HG03045 (cell line): ENCODE results near the gene LSS.
"Not testable (repeated sequence)": the region's sequence is repeated elsewhere in the genome, so short reads cannot be mapped to it uniquely, and the experiment has no call there.

ENCODE experiments used
- ATAC-seq: cut with Tn5 transposase; IDR thresholded peaks from one replicate; pipeline ENCODE4 v1.9.1; 2021; ENCODE audit warnings: mild to moderate bottlenecking, moderate library complexity; ENCODE audit not compliant: unreplicated experiment

LSS gene

GRCh38 chr21:46171996-46172862 lies 56.3 kb downstream of the LSS start:
- ATAC-seq, result no peak

DNA sequence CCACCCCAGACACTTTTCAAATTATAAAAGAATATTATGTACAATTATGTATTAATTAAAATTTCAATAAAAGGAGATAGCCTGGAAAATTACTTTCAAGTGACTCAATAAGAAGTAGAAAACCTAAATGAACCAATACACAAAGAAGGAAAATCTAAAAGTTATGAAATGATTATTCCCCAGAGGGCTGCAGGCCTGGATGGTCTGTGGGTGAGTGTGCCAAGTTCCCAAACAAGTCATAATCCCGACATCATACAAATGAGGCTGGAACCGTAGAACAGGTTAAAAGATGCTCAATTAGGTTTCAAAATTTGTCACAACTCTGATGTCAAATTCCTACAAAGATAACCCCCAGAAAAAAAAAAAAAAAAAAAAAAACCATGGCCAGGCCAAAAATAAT lies 57.0 kb downstream of the LSS start:
- no peak for ATAC-seq

- not testable (repeated sequence) for ATAC-seq
These were observed 58.0 kb downstream of the LSS start for GRCh38 chr21:46170436-46171193.

GRCh38 chr21:46168659-46169386 lies 59.8 kb downstream of the LSS start:
- no peak for ATAC-seq

DNA sequence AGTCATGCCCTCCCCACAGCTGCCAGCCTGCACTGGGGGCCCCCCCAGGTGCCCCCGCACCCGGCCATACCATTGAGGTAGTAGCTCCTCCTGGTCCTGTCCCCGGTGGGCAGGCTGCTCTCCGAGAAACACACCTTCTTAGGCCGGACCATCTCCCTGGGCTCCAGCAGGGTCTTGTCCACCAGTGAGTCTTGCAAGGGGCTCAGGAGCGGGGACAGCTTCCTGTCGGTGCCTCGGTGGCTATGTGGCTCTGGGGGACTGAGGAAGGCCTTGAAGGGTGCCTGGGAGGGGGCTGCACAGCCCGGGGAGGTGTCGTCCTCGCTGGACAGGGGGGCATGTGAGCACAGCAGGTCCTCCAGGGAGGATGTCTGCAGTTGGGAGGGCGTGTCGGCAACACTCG lies 60.3 kb downstream of the LSS start:
- ATAC-seq, result no peak

DNA sequence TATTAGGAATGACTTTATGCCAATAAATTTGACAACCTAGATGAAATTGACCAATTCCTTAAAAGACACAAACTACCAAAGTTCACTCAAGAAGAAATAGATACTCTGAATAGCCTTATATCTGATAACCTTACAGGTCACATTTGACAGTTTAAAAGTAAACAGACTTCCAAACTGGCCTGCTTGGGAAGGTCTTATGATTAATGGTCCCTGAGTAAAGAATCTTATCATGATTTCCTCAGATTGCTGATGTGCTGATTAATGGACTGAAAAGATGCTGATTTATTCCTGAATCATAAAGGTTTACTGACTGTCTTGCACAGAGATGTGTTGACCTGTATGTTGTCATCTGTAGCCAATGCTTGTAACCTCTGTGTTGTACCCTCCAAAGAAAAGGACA lies 63.5 kb downstream of the LSS start:
- no peak for ATAC-seq

- ATAC-seq, result no peak
These were observed 65.2 kb downstream of the LSS start for GRCh38 chr21:46163380-46163779.

- no peak for ATAC-seq
These were observed 66.7 kb downstream of the LSS start for GRCh38 chr21:46161633-46162592.

DNA sequence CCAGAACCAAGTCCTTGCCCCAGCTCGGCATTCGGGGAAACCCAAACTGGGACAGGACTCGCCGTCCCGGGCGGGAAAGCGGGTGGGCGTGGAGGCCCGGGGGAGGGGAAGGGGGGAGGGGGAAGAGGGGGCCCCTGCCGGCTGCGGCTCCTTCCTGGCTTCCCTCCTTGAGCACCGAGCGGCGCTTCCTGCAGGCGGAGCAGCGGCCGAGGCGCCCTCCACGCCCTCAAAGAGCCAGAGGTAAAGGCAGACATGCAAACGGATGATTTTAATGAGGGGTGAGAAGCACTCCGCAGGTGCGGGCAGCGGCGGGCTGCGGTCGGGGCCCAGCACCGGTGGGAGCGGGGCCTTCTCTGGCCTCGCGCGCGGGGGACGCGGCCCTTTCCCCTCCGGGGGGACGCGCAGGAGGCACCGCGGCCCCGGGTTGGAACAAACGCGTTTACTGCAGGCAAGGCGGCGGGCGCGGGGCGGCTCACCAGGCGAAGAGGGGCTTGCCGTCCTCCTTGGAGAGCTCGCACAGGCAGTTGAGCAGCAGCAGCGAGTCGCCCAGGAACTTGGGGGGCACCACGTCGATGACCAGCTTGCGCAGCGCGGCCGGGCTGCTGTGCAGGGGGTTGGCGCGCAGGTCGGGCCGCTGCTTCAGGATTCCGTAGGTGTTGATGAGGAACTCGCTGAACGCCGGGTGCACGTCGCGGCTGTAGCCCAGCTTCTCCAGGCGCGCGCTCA lies 67.5 kb downstream of the LSS start:
- no peak for ATAC-seq

DNA sequence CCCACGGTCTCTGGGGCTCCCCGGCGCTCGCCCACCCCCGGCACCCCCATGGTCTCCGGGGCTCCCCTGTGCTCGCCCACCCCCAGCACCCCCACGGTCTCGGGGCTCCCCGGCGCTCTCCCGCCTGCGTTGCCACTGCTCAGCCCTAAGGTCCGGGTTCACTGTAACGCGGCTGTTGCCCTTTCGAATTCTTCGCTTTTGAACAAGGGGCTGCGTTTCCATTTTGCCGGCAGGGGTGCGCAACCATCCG lies 68.0 kb downstream of the LSS start:
- ATAC-seq, result no peak

DNA sequence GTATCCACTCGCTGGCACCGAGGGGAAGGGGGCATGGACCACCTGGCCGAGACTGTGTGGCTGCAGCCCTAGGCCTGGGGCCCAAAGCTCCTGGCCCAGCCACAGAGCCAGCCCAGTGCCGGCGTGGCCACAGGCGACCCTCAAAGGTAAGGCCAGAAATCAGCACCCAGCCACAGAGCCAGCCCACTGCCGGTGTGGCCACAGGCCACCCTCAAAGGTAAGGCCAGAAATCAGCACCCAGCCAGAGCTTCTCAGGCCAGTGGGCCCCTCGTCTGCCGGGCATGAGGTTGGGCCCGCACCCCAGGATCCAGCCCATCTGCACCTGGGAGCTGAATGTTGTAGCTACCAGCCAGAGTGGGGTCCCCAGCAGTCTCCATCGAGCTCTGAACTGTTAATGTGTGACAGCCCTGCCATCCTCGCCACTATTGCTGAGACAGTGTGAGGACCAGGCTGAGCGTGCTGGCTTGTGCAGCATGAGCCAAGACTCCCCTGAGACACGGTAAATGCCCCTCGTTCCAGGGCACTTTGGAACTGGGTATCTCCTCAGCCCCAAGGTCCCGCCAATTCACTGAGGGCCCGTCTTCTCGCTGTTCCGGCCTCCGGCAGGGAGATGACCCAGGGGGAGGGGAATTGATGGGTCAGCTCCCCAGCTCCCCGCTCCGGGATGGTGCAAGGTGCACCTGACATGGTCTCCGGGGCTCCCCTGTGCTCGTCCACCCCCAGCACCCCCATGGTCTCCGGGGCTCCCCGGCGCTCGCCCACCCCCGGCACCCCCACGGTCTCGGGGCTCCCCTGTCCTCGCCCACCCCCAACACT lies 68.5 kb downstream of the LSS start:
- ATAC-seq, result no peak

DNA sequence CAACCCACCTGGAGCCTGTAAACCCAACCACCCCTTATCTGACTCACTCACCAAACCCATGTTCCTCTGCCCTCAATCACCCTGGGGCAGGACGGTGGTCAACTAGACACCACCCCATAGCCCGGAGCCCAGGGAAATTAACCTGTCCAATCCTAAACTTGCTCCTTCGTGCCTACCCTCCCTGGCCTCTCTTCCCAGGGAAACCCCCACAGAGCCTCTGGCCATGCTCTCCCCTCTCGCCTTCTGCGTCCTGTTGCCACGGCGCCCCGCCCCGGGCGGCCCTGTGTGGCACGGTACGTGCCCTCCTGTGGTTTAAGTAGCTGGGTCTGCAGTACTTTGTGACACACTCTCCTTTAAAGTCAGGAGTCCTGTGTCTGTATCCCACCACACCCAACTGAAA lies 69.2 kb downstream of the LSS start:
- no peak for ATAC-seq

DNA sequence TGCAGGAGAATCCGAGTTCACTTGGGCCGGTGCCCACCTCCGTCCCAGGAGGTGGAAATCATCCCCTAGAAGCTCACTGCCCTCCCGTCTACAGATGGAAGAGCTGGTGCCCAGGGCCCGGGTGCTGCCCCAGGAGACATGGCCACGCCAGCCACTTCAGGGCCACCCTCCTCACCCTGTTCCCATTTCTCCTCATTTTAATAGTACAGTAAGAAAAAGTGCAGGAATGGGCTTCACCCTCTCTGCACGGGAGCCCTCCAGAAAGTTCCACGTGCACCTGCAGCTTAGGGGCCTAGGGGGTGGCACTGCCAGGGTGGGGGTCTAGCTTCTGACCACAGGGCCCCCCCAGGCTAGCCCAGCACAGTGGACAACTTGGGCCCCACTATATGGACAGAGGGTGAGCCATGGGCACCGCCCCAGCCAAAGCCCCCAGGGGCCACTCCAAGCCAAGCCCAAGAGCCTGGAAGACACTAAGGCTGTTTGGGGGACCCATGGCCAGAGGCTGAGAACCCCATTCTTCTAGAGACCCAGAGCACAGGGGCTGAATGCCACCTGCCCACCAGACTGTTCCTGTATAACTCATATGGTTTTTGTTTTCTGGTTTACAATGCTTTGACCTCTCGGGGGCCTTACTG lies 69.8 kb downstream of the LSS start:
- ATAC-seq, result no peak

DNA sequence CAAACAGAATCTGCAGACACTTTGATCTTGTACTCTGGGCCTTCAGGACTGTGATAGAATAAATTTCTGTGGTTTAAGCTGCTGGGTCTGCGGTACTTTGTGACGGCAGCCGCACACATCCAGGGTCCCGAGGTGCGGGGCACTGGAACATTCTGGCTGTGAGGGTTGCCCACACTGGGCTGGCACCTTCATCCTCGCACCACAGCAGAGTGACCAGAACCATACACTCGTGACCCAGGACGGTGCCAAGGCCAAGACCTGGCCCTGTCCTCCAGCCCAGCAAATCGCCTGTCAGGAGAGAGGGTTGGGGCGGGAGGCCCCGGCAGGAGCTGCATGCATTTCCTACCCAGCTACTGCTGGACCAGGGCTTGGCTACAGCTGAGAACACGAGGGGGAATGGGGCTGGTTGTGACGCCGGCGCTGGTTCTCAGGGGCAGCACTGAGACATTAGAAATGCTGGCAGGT lies 70.6 kb downstream of the LSS start:
- ATAC-seq, result no peak

DNA sequence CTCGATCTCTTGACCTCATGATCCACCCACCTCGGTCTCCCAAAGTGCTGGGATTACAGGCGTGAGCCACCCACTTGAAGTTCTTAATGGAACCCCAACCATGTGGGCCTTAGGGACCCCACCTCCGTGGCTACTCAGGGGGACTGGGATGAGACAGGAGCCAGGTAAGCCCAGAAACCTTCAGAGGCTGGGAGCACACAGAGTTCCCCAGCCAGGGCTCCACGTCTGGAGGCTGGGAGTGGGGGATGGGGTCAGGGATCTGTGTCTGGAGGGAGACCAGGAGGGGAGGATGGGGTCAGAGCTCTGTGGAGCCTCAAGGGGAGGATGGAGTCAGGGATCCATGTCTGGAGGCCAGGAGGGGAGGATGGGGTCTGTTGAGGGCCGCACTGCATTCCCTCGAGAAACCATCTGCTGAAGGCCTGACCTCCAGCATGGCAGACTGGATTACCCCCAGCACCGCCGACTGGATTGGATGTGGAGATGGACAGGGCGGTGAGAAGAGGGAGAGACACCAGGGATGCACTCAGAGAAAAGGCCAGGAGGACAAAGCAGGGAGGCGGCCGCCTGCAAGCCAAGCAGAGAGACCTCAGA lies 71.1 kb downstream of the LSS start:
- no peak for ATAC-seq

- no peak for ATAC-seq
These were observed 71.9 kb downstream of the LSS start for GRCh38 chr21:46156678-46157077.

DNA sequence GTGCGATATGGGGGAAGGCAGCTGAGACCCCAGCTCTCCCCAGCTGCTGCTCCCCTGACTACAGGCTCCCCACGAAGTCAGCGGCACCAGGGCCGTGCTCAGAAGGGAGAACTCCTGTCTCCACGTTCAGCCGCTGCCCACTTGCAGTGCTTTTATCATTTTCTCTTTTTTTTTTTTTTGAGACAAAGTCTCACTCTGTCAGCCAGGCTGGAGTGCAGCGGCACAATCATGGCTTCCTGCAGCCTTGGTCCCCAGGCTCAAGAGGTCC lies 72.3 kb downstream of the LSS start:
- no peak for ATAC-seq

- no peak for ATAC-seq
These were observed 72.8 kb downstream of the LSS start, which contains the start of gene FTCD for GRCh38 chr21:46155514-46156377. Gene FTCD (minus strand): TSS chr21:46155579. CDS start chr21:46155523, 56 bp downstream.
